ENCODE measurements around the gene MIPOL1. TPM values are rescaled to one million over a fixed set of nuclear protein-coding genes. Genes with fewer than 3 reads are reported as not detected.

The MIPOL1 gene
- total and polyA plus RNA-seq, 2 of the 13 experiments (the other 11 are each of a cell fraction or from before 2014, with no cell fraction given) = 8.6 to 34.2 TPM

GRCh38 chr14:37270629-37271028, 72.9 kb downstream of the MIPOL1 start (continued):
- TF ChIP-seq AKNA (CRISPR knock-in tag; IDR thresholded peaks at IDR 0.05; ENCODE audit: borderline replicate concordance) = no peak
- TF ChIP-seq MEIS1 (CRISPR knock-in tag; IDR thresholded peaks at IDR 0.05; ENCODE audit: borderline replicate concordance) = no peak
- 0 out of 2 replicates have a peak, but pooled peaks have one; percentile 34 for TF ChIP-seq ZNF816 (CRISPR knock-in tag; IDR thresholded peaks at IDR 0.05; ENCODE audit: borderline replicate concordance)
- no peak for TF ChIP-seq ZKSCAN8 (CRISPR knock-in tag; IDR thresholded peaks at IDR 0.05; ENCODE audit: borderline replicate concordance)
- no peak for TF ChIP-seq ZNF782 (CRISPR knock-in tag; IDR thresholded peaks at IDR 0.05; ENCODE audit: borderline replicate concordance)
- TF ChIP-seq CENPX (CRISPR knock-in tag; IDR thresholded peaks at IDR 0.05) = no peak
- no peak for TF ChIP-seq ELK4 (CRISPR knock-in tag; IDR thresholded peaks at IDR 0.05; ENCODE audit: borderline replicate concordance)
- no peak for TF ChIP-seq ZSCAN25 (CRISPR knock-in tag; IDR thresholded peaks at IDR 0.05)
- peak; percentile 51; the same call in 1 of the 2 replicates for TF ChIP-seq GATAD2A (CRISPR knock-in tag; IDR thresholded peaks at IDR 0.05)
- TF ChIP-seq ZNF615 (CRISPR knock-in tag; IDR thresholded peaks at IDR 0.05; ENCODE audit: borderline replicate concordance) = no peak
- no peak for TF ChIP-seq ZNF724P (CRISPR knock-in tag; IDR thresholded peaks at IDR 0.05; ENCODE audit: borderline replicate concordance)
- TF ChIP-seq JUND (CRISPR knock-in tag; IDR thresholded peaks at IDR 0.05) = no peak
- no peak for TF ChIP-seq ZNF441 (CRISPR knock-in tag; IDR thresholded peaks at IDR 0.05; ENCODE audit: borderline replicate concordance)
- TF ChIP-seq KDM6A (CRISPR knock-in tag; IDR thresholded peaks at IDR 0.05; ENCODE audit: low read depth) = no peak
- no peak for TF ChIP-seq ZNF230 (CRISPR knock-in tag; IDR thresholded peaks at IDR 0.05)
- TF ChIP-seq ZNF639 (CRISPR knock-in tag; conservative IDR thresholded peaks at IDR 0.05) = no peak
- TF ChIP-seq SOX5 (CRISPR knock-in tag; IDR thresholded peaks at IDR 0.05; ENCODE audit: borderline replicate concordance) = peak; percentile 64; the same call in 1 of the 2 replicates
- TF ChIP-seq ZNF335 (CRISPR knock-in tag; IDR thresholded peaks at IDR 0.05) = no peak
- no peak for TF ChIP-seq PBX2 (CRISPR knock-in tag; IDR thresholded peaks at IDR 0.05)
- TF ChIP-seq MTF1 (CRISPR knock-in tag; IDR thresholded peaks at IDR 0.05) = no peak
- TF ChIP-seq MTA1 (CRISPR knock-in tag; IDR thresholded peaks at IDR 0.05; ENCODE audit: borderline replicate concordance) = no peak
- TF ChIP-seq HOMEZ (CRISPR knock-in tag; IDR thresholded peaks at IDR 0.05; ENCODE audit: low read depth) = peak; percentile 61; the same call in 1 of the 2 replicates
